ENCODE data around the gene SPATA13. TPM values are rescaled to one million over a fixed set of nuclear protein-coding genes. Genes with fewer than 3 reads are reported as not detected.
A peak's percentile ranks its signal among the peaks of the same experiment; 100 is the strongest.

SPATA13 gene
- total RNA-seq, 3 donors from 2014 or later = 6.6 to 84.7 (median 58.7) TPM

GRCh38 chr13:24257497-24257896 is 97.0 kb downstream of the SPATA13 start:
- intact Hi-C loops (cut with DNase I; ENCODE audit: low total_unique reads) = no loop called here
- H3K9me3 ChIP-seq = no peaks in the 10 kb centered on the region
- no peak overlapping the region for H3K27ac ChIP-seq

DNA sequence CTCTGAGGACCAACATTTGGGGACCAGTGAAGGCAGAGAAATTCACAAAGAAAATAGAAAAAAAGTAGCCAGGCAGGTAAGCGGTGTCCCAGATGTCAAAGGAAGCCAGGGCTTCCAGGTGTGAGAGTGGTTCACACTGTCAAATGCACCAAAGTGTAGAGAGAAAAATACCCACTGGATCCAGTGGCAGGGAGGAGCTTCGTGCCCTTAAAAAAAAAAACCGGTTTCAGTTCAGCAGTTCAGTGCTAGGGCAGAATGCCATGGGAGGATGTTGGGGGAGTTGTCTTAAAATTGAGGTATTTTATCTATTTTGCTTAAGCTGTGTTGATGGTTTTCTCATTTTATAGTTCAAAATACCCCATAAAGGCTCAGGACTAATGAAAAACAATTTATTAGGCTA is 101.0 kb downstream of the SPATA13 start:
- H3K9me3 ChIP-seq = no peaks in the 10 kb centered on the region
- no peaks in the 10 kb centered on the region for H3K27me3 ChIP-seq
- no peak overlapping the region for H3K4me3 ChIP-seq
- no peak overlapping the region for H3K27ac ChIP-seq
- DNase-seq (ENCODE audit: low spot score in 2 of 2) = no peak
- intact Hi-C loops (cut with DNase I; ENCODE audit: low total_unique reads) = no loop called here
- no peaks in the 10 kb centered on the region for H3K36me3 ChIP-seq
- no peaks in the 10 kb centered on the region for H3K4me1 ChIP-seq
- TF ChIP-seq POLR2A (IDR thresholded peaks at IDR 0.05) = no peak
- no peak for TF ChIP-seq CTCF (IDR thresholded peaks at IDR 0.05)
- no peak for TF ChIP-seq POLR2AphosphoS5 (IDR thresholded peaks at IDR 0.05)

More at GRCh38 chr13:24257497-24257896, 97.0 kb downstream of the SPATA13 start:
- Histone ChIP-seq H3K4me1 (no peaks in the 10 kb centered on the region), H3K4me3 (no peak overlapping the region), H3K36me3 (no peaks in the 10 kb centered on the region), H3K27me3 (no peaks in the 10 kb centered on the region)
- TF ChIP-seq CTCF (IDR thresholded peaks at IDR 0.05) = no peak
- no peak for TF ChIP-seq POLR2A (IDR thresholded peaks at IDR 0.05)
- TF ChIP-seq POLR2AphosphoS5 (IDR thresholded peaks at IDR 0.05) = no peak
- DNase-seq (ENCODE audit: low spot score in 2 of 2) = no peak

DNA sequence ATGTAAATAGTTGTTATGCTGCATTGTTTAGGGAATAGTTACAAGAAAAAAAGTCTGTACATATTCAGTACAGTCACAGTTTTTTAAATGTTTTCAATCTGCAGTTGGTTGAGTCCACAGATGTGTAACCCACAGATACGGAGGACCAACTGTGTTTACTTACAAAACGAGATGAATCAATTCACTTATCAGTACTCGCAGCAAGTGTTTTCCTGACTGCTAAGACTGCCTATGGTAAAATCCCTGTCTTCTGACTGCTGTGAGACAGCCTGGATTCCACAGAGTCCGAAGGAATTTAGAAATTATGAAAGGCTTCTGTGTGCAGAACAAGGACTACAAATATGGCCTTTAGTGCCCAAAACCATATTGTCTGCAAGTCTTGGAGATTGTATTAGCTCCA is 103.1 kb downstream of the SPATA13 start:
- Histone ChIP-seq H3K4me1 (no peaks in the 10 kb centered on the region), H3K27ac (no peak overlapping the region), H3K36me3 (no peaks in the 10 kb centered on the region), H3K27me3 (no peaks in the 10 kb centered on the region), H3K9me3 (no peaks in the 10 kb centered on the region), H3K4me3 (no peak overlapping the region)
- TF ChIP-seq POLR2AphosphoS5 (IDR thresholded peaks at IDR 0.05) (no peak), POLR2A (IDR thresholded peaks at IDR 0.05) (no peak), CTCF (IDR thresholded peaks at IDR 0.05) (no peak)
- DNase-seq (ENCODE audit: low spot score in 2 of 2) = no peak
- intact Hi-C loops (cut with DNase I; ENCODE audit: low total_unique reads) = no loop called here

GRCh38 chr13:24264976-24265375 is 104.5 kb downstream of the SPATA13 start:
- Histone ChIP-seq H3K27me3 (no peaks in the 10 kb centered on the region), H3K4me3 (no peak overlapping the region), H3K27ac (no peak overlapping the region), H3K9me3 (no peaks in the 10 kb centered on the region), H3K36me3 (no peaks in the 10 kb centered on the region), H3K4me1 (no peaks in the 10 kb centered on the region)
- TF ChIP-seq POLR2A (IDR thresholded peaks at IDR 0.05) = no peak
- no peak for TF ChIP-seq POLR2AphosphoS5 (IDR thresholded peaks at IDR 0.05)
- no peak for TF ChIP-seq CTCF (IDR thresholded peaks at IDR 0.05)
- intact Hi-C loops (cut with DNase I; ENCODE audit: low total_unique reads) = no loop called here
- DNase-seq (ENCODE audit: low spot score in 2 of 2) = no peak

DNA sequence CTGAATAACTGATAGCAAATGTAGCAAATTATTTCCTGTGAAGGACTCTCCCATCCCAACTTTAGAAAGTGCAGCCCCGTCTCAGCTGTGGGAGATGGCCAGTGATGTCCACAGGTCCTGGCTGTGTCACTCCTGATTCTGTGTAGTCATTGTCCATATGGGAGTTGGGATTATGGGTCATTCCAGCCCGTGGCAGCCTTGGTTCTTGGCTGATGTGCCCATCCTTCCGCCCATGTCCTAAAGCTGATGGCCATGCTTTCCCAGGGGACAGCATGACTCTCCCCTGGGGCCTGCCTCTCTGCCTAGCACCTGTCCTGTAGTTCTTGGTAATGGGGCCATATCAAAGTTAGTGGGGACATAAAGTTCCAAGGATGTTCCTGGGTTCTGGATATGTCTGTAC is 104.9 kb downstream of the SPATA13 start:
- H3K27ac ChIP-seq = no peak overlapping the region
- TF ChIP-seq POLR2A (IDR thresholded peaks at IDR 0.05) = no peak

DNA sequence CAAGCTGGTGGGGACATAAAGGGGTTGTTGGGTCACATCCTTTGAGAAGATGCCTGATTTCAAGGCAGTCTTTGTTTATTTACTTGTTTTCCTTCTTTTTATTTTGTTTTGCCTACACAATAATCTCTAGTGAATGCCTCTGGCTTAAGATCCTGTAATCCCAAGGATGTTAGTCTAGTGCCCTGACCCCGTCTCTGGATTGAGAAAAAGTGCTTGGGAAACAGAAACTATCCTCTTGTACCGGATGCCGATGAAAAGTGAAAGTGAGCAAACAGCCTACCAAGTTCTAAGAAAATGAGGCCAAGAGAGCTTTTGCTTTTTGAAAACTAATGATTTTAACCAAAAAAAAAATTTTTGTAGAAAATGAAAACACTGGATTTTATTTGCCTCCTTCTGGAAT is 106.8 kb downstream of the SPATA13 start:
- no peaks in the 10 kb centered on the region for H3K9me3 ChIP-seq
- no peaks in the 10 kb centered on the region for H3K36me3 ChIP-seq
- no peaks in the 10 kb centered on the region for H3K27me3 ChIP-seq
- DNase-seq (ENCODE audit: low spot score in 2 of 2) = no peak
- H3K27ac ChIP-seq = peak overlapping the region; percentile 19 to 64
- intact Hi-C loops (cut with DNase I; ENCODE audit: low total_unique reads) = no loop called here
- H3K4me1 ChIP-seq = peaks cover under 1 to 8% of the 10 kb centered on the region in 2 donors
- no peak for TF ChIP-seq POLR2A (IDR thresholded peaks at IDR 0.05)
- H3K4me3 ChIP-seq = peak overlapping the region in 1 of 3 donors; percentile 24

More for the DNA sequence above, 104.9 kb downstream of the SPATA13 start:
- Histone ChIP-seq H3K4me3 (no peak overlapping the region), H3K9me3 (no peaks in the 10 kb centered on the region), H3K36me3 (no peaks in the 10 kb centered on the region), H3K4me1 (peaks cover 0 to 3% of the 10 kb centered on the region in 2 donors), H3K27me3 (no peaks in the 10 kb centered on the region)
- intact Hi-C loops (cut with DNase I; ENCODE audit: low total_unique reads) = no loop called here
- no peak for DNase-seq (ENCODE audit: low spot score in 2 of 2)
